NCI-H82 treated with DMSO at 0.1 percent for 48 hours (cell line): ENCODE results near the gene APOA4.
"Not testable (repeated sequence)": the region's sequence is repeated elsewhere in the genome, so short reads cannot be mapped to it uniquely, and the experiment has no call there.

Experiments used
- DNase-seq: peaks from one replicate; lab custom pipeline; 2025; ENCODE audit not compliant: unreplicated experiment; lab: John Stamatoyannopoulos, UW

The APOA4 gene

DNA sequence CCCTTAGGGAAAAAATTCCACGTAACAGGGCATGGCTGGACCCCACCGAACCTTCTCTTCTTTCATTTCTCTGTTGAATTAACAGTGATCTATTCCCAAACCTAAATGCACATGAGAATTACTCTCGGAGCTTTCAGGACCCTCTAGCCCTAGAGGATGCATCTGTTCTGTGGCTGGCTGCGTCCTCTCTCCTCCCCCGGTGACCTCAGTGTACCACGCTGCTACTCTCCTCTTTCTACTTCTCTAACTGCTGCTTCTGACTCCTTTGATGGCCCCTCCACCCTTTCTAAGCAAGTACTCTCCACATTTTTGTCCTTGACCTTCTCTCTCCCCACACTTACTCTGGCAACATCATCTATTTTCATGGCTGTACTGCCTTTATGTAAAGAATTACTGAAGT is 26.4 kb upstream of the APOA4 start:
- DNase-seq: no peak

GRCh38 chr11:116849060-116849459 is 26.0 kb upstream of the APOA4 start:
- no peak for DNase-seq

- no peak for DNase-seq
Measured at GRCh38 chr11:116847612-116848011, 24.5 kb upstream of the APOA4 start.

DNA sequence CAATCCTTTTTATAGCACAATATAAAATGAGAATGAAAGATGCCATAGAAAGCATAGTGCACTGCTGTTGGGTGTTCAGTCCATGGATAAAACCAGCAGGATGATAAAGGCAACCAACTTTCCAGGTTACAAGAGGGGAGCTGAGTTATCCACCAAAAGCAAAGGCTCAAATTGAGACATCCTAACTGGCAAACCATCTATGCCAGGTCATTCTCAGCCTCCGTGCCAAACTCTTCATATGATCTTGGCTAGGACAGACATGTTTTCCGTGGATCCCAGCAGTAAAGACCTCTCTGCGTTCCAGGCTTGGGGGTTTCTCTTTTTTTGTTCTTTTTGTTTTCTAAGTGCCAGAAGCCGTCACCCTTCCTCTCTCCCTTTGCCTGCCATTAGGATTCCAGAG is 21.6 kb upstream of the APOA4 start:
- DNase-seq: no peak

DNA sequence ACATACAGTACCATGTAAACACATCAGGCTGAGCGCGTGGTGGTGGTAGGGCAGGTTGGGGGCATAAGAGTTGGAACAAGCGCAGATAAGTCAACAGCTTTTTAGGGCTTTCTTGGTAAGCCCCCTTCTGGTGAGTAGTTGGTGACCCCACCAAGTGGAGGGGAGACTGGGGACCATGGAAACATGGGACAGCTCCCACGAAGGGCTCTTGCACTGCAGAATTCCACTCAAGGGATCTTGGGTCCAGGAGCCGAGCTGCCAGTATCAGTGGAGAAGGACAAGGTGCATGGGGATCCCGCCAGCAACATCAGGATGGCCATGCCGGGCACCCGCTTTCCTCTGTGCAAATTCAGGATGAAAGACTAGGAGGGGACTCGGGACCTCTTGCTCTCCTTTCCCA is 20.6 kb upstream of the APOA4 start:
- no peak for DNase-seq

DNA sequence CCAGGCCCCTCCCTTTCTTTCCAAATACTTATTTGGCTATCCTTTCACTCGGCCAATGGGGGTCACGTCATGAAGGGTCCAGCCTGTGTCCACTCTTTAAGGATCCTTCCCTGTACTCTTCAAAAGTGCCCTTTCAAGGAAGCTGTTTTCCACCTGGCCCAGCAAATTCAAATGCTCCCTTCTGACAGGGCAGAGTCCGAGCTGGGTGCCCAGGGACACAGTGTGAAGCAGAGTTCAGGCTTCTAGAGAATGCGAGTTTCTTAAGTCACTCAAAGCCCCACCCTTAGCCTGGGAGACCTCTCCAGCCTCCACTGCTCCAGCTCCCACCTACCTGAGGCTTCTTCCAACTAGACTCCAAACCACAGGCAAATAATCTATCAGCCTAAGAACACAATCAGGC is 19.8 kb upstream of the APOA4 start:
- DNase-seq: no peak

- no peak for DNase-seq
Measured at GRCh38 chr11:116842117-116842516, 19.0 kb upstream of the APOA4 start.

DNA sequence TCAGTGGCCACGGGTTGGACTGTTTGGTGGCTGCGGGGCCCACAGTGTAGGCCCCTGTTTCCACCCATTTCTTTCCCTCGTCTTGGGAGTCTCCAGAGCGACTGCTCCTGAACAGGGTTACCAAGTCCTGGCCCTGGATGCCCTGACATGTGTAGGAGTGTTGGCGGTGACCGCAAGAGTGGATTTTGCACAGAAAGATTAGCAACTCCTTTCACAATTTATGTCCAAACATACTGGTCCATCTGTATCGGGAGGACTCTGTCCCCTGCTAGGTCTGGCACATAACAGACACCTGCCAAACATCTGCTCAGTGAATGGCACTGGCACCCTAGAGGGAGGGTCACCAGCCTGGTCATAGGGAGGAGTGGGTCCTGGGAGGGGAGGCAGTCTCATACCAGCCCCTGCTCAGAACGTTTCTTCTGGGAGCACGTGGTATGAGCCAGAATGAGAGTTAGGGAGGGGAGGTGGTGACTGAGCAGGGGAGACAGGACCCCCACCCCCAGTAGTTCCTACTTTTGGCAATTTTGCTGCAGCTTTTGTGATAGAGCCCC is 17.7 kb upstream of the APOA4 start:
- DNase-seq: no peak

DNA sequence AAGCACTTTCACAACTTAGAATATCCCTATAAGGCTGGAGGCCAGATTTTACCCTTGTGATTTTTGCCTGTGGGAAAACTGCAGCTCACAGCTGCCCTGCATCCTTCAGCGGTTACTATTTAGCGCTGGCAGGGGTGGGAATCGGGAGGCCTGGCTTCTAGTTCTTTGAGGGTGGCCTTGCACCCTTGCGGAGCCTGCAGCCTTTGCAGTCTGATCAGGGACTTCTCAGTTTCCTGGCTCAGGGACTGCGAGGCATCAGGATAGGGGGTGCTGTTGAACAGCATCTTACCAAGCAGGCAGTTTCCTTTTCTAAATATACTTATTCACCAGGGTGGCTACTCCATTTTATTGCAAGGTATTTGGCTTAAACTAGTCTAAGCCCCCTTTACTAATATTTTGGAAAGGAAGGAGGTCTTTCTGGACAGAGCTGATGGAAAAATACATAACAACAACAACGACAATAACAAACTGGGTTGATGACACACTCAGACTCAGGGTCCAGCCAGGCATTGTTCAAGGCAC is 17.2 kb upstream of the APOA4 start:
- DNase-seq: no peak

GRCh38 chr11:116838321-116839084 is 15.4 kb upstream of the APOA4 start:
- DNase-seq: no peak

DNA sequence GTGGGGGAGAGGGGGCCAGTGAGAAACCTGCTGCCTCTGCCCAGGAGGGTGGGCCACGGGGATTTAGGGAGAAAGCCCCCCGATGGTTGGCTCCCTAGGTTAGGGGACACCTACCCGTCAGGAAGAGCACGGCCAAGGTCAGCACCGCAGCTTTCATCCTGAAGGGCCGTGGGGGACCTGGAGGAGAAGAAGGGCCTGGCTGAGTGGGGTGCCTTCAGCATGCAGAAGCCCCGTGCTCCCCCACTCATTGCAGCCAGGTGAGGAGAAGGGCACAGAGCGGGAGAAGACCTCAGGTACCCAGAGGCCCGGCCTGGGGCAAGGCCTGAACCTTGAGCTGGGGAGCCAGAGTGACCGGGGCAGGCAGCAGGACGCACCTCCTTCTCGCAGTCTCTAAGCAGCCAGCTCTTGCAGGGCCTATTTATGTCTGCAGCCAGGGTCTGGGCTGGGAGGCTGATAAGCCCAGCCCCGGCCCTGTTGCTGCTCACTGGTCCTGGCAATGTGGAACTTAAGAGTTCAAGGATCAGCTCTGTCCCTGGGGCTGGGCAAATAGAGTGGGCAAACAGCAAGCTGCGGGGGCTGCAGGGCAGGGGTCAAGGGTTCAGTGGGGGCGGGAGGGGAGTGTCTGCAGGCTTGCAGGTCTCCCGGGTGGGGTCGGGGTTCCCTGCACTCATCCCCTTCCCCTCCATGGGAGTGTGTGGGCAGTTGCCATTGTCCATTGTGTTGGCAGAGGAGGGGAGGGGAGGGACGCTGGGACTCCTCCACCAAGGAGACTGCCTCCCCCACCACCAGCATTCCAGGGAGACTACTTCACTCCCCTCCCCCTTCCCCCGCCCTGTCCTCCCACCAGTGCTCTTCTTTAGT is 14.4 kb upstream of the APOA4 start, which contains the start of gene APOA1:
Gene APOA1 (minus strand): TSS at position 392 of the 861 bp plus-strand sequence. CDS start 235 bp downstream, at position 157.
- DNase-seq: no peak

GRCh38 chr11:116836632-116836991 is 13.5 kb upstream of the APOA4 start:
- DNase-seq: no peak

DNA sequence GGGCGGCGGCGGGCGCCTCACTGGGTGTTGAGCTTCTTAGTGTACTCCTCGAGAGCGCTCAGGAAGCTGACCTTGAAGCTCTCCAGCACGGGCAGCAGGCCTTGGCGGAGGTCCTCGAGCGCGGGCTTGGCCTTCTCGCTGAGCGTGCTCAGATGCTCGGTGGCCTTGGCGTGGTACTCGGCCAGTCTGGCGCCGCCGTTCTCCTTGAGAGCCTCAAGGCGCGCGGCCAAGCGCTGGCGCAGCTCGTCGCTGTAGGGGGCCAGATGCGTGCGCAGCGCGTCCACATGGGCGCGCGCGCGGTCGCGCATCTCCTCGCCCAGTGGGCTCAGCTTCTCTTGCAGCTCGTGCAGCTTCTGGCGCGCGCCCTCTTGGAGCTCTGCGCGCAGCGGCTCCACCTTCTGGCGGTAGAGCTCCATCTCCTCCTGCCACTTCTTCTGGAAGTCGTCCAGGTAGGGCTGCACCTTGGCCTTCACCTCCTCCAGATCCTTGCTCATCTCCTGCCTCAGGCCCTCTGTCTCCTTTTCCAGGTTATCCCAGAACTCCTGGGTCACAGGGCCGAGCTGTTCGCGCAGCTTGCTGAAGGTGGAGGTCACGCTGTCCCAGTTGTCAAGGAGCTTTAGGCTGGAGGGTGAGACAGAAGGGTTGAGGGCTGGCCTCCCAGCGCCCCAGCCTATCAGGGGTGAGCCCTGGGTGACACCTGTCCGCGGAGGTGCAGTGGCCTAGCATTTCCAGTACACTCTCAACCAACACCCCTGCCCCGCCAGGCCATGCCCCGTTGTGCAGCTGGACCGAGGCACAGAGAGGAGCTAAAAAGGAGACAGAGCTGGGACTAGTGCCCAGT is 12.9 kb upstream of the APOA4 start:
- DNase-seq: peak; percentile 57

GRCh38 chr11:116835042-116835772 is 12.1 kb upstream of the APOA4 start:
- DNase-seq: no peak

- not testable (repeated sequence) for DNase-seq
Measured at GRCh38 chr11:116834535-116835041, 11.5 kb upstream of the APOA4 start.

DNA sequence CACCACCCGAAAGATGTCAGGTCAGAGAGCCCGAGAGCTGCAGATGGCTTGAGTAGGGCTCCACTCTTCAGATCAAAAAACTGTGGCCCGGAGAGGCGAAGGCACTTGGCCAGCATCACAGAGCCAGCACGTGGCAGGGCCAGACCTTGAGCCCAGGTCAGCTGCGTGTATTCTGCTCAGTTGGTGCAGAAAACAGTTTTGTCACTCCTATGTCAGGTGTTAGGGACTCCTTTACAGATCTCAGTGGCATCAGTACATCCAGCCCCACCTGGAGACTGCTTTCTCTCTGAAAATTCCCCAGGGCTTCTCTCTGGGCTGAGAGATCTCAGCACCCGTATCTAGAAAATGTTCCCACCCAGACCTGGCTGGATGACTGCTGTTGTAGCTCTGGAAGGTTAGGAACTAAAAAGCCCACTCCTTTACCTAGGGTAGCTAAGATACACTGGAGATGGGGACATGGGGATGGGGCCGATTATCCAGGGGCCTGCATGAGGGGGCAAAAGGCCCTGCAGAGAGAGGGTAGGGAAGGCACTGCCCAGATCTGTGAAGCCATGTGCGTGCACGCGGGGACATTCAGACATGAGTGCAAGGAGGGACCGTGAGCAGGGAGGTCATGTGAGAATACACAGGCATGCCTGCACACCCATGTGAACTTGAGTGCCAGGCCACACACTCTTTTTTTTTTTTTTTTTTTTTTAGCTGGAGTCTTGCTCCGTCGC is 10.9 kb upstream of the APOA4 start:
- no peak for DNase-seq

GRCh38 chr11:116833491-116833815 is 10.3 kb upstream of the APOA4 start:
- DNase-seq: no peak

DNA sequence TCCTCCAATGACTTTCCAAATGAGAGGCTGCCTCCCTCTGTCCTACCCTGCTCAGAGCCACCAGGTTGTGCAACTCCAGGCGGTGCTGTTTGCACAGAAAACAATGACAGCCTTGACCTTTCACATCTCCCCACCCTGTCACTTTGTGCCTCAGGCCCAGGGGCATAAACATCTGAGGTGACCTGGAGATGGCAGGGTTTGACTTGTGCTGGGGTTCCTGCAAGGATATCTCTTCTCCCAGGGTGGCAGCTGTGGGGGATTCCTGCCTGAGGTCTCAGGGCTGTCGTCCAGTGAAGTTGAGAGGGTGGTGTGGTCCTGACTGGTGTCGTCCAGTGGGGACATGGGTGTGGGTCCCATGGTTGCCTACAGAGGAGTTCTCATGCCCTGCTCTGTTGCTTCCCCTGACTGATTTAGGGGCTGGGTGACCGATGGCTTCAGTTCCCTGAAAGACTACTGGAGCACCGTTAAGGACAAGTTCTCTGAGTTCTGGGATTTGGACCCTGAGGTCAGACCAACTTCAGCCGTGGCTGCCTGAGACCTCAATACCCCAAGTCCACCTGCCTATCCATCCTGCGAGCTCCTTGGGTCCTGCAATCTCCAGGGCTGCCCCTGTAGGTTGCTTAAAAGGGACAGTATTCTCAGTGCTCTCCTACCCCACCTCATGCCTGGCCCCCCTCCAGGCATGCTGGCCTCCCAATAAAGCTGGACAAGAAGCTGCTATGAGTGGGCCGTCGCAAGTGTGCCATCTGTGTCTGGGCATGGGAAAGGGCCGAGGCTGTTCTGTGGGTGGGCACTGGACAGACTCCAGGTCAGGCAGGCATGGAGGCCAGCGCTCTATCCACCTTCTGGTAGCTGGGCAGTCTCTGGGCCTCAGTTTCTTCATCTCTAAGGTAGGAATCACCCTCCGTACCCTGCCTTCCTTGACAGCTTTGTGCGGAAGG is 9.5 kb upstream of the APOA4 start:
- DNase-seq: no peak
